HepG2 (cell line): ENCODE data around the gene PPP2R5B. TPM values are rescaled to one million over a fixed set of nuclear protein-coding genes. Genes with fewer than 3 reads are reported as not detected.

Experiments used
- GABPA ChIP-seq, 2 experiments: IDR thresholded peaks; 2 replicates each; pipeline ENCODE4 v1.6.1; 2011 to 2016; ENCODE audit warnings: low read depth in 2 of 2, low read length in 1 of 2, missing biosample characterization in 1 of 2, missing genetic modification characterization in 1 of 2
- HNF4A ChIP-seq: sonication (generic); formaldehyde crosslinking; IDR thresholded peaks from 2 replicates; pipeline ENCODE4 v1.4.0; 2020; ENCODE audit warnings: missing genetic modification reagents
- KMT2B ChIP-seq: IDR thresholded peaks from 2 replicates; pipeline ENCODE4 v1.6.1; 2016; ENCODE audit warnings: missing genetic modification reagents, missing compliant biosample characterization
- MLX ChIP-seq: IDR thresholded peaks from 2 replicates; pipeline ENCODE4 v1.6.1; 2016
- NFIC ChIP-seq: IDR thresholded peaks from 2 replicates; pipeline ENCODE4 v1.6.1; 2012; ENCODE audit warnings: mild to moderate bottlenecking, low read length, inconsistent platforms
- PAX8 ChIP-seq: sonication (generic); formaldehyde crosslinking; IDR thresholded peaks from 2 replicates; pipeline ENCODE4 v1.8.0; 2022; ENCODE audit warnings: mild to moderate bottlenecking, missing genetic modification reagents, borderline replicate concordance
- POGZ ChIP-seq: sonication (generic); formaldehyde crosslinking; IDR thresholded peaks from 2 replicates; pipeline ENCODE4 v1.4.0; 2020; ENCODE audit warnings: mild to moderate bottlenecking, missing genetic modification reagents
- TEAD2 ChIP-seq: sonication (generic); formaldehyde crosslinking; IDR thresholded peaks from 2 replicates; pipeline ENCODE4 v1.9.0; 2021; ENCODE audit warnings: missing genetic modification reagents
- ZBTB7B ChIP-seq: sonication (generic); formaldehyde crosslinking; IDR thresholded peaks from 2 replicates; pipeline ENCODE4 v1.4.0; 2020; ENCODE audit warnings: missing genetic modification reagents
- ZNF337 ChIP-seq: sonication (generic); formaldehyde crosslinking; IDR thresholded peaks from 2 replicates; pipeline ENCODE4 v1.5.1; 2020; ENCODE audit warnings: missing genetic modification reagents, low read depth, mild to moderate bottlenecking, borderline replicate concordance
- ZNF644 ChIP-seq: IDR thresholded peaks from 2 replicates; pipeline ENCODE4 v1.6.1; 2016; ENCODE audit warnings: low read depth
- ZNF737 ChIP-seq: sonication (generic); formaldehyde crosslinking; IDR thresholded peaks from 2 replicates; pipeline ENCODE4 v1.5.0; 2020; ENCODE audit warnings: missing genetic modification reagents, mild to moderate bottlenecking, borderline replicate concordance
- polyA plus RNA-seq, 8 experiments: library from polyadenylated mRNA; depleted of rRNA in 3 of 8; stranded (reverse) in 7 of 8; unstranded in 1 of 8; fragments of >200 nt; fragmentation: Illumina TruSeq in 4 of 8; extraction: Trizol in 4 of 8; gene quantifications; 2 replicates each; pipeline versions ENCODE4 v1.2.1 to v1.2.3, GENCODE V29; 2011 to 2016; ENCODE audit warnings: low read depth in 4 of 8, missing spikeins in 1 of 8, mixed read lengths in 1 of 8; ENCODE audit not compliant: insufficient read depth in 1 of 8
- total RNA-seq, 5 experiments: library from RNA; depleted of rRNA; stranded (reverse); fragments of >200 nt; fragmentation: Illumina TruSeq; extraction: Trizol; gene quantifications; 2 replicates each; pipeline ENCODE4 v1.2.3, GENCODE V29; 2016; ENCODE audit warnings: low read depth in 1 of 5
- TF ChIP-seq, protein P1 (sequence below), 2 experiments: sonication (generic) in 1 of 2; formaldehyde crosslinking in 1 of 2; IDR thresholded peaks; 2 replicates each; pipeline versions ENCODE4 v1.5.1 to v1.6.1; 2011 to 2020; ENCODE audit warnings: borderline replicate concordance in 1 of 2, low read depth in 1 of 2, low read length in 1 of 2, mild to moderate bottlenecking in 1 of 2, missing genetic modification reagents in 1 of 2, moderate library complexity in 1 of 2
- TF ChIP-seq, protein P2 (sequence below): sonication (generic); formaldehyde crosslinking; IDR thresholded peaks from 2 replicates; pipeline ENCODE4 v1.5.1; 2020; ENCODE audit warnings: mild to moderate bottlenecking, missing genetic modification reagents, moderate library complexity
- TF ChIP-seq, protein P3 (sequence below): sonication (generic); formaldehyde crosslinking; IDR thresholded peaks from 2 replicates; pipeline ENCODE4 v1.5.1; 2020; ENCODE audit warnings: missing genetic modification reagents, mild to moderate bottlenecking, borderline replicate concordance
- TF ChIP-seq, protein P4 (sequence below): sonication (generic); formaldehyde crosslinking; IDR thresholded peaks from 2 replicates; pipeline ENCODE4 v1.5.1; 2020; ENCODE audit warnings: missing genetic modification reagents, mild to moderate bottlenecking, borderline replicate concordance
- TF ChIP-seq, protein P5 (sequence below): sonication (generic); formaldehyde crosslinking; conservative IDR thresholded peaks from 2 replicates; pipeline ENCODE4 v1.8.1; 2023; ENCODE audit warnings: missing genetic modification reagents

PPP2R5B gene
- total and polyA plus RNA-seq, 2 of the 13 experiments (the other 11 are each of a cell fraction or from before 2014, with no cell fraction given): 2.3 to 8.3 TPM

GRCh38 chr11:64878494-64879243, 45.8 kb upstream of the PPP2R5B start, which contains the start of gene EHD1 (continued):
- TF ChIP-seq, protein P1, sequence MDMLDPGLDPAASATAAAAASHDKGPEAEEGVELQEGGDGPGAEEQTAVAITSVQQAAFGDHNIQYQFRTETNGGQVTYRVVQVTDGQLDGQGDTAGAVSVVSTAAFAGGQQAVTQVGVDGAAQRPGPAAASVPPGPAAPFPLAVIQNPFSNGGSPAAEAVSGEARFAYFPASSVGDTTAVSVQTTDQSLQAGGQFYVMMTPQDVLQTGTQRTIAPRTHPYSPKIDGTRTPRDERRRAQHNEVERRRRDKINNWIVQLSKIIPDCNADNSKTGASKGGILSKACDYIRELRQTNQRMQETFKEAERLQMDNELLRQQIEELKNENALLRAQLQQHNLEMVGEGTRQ (IDR thresholded peaks at IDR 0.05; ENCODE audit: low read depth, low read length): no peak
- TF ChIP-seq, protein P1 (CRISPR knock-in tag; IDR thresholded peaks at IDR 0.05; ENCODE audit: borderline replicate concordance): peak; percentile 58; the same call in 1 of the 2 replicates
- TF ChIP-seq TEAD2 (CRISPR knock-in tag) (no peak), ZNF337 (CRISPR knock-in tag) (no peak), GABPA (IDR thresholded peaks at IDR 0.05; ENCODE audit: low read depth, low read length) (no peak), GABPA (CRISPR knock-in tag; IDR thresholded peaks at IDR 0.05; ENCODE audit: low read depth) (0 out of 2 replicates have a peak, but pooled peaks have one; percentile 22), ZNF644 (CRISPR knock-in tag) (no peak), PAX8 (0 out of 2 replicates have a peak, but pooled peaks have one; percentile 41), ZNF737 (no peak), POGZ (CRISPR knock-in tag) (peak; percentile 79), NFIC (no peak), ZBTB7B (CRISPR knock-in tag) (peak; percentile 53; the same call in 1 of the 2 replicates), HNF4A (no peak), KMT2B (CRISPR knock-in tag) (0 out of 2 replicates have a peak, but pooled peaks have one; percentile 29), MLX (CRISPR knock-in tag) (no peak)
- TF ChIP-seq, protein P2, sequence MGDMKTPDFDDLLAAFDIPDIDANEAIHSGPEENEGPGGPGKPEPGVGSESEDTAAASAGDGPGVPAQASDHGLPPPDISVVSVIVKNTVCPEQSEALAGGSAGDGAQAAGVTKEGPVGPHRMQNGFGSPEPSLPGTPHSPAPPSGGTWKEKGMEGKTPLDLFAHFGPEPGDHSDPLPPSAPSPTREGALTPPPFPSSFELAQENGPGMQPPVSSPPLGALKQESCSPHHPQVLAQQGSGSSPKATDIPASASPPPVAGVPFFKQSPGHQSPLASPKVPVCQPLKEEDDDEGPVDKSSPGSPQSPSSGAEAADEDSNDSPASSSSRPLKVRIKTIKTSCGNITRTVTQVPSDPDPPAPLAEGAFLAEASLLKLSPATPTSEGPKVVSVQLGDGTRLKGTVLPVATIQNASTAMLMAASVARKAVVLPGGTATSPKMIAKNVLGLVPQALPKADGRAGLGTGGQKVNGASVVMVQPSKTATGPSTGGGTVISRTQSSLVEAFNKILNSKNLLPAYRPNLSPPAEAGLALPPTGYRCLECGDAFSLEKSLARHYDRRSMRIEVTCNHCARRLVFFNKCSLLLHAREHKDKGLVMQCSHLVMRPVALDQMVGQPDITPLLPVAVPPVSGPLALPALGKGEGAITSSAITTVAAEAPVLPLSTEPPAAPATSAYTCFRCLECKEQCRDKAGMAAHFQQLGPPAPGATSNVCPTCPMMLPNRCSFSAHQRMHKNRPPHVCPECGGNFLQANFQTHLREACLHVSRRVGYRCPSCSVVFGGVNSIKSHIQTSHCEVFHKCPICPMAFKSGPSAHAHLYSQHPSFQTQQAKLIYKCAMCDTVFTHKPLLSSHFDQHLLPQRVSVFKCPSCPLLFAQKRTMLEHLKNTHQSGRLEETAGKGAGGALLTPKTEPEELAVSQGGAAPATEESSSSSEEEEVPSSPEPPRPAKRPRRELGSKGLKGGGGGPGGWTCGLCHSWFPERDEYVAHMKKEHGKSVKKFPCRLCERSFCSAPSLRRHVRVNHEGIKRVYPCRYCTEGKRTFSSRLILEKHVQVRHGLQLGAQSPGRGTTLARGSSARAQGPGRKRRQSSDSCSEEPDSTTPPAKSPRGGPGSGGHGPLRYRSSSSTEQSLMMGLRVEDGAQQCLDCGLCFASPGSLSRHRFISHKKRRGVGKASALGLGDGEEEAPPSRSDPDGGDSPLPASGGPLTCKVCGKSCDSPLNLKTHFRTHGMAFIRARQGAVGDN (CRISPR knock-in tag): peak; percentile 79
- TF ChIP-seq, protein P3, sequence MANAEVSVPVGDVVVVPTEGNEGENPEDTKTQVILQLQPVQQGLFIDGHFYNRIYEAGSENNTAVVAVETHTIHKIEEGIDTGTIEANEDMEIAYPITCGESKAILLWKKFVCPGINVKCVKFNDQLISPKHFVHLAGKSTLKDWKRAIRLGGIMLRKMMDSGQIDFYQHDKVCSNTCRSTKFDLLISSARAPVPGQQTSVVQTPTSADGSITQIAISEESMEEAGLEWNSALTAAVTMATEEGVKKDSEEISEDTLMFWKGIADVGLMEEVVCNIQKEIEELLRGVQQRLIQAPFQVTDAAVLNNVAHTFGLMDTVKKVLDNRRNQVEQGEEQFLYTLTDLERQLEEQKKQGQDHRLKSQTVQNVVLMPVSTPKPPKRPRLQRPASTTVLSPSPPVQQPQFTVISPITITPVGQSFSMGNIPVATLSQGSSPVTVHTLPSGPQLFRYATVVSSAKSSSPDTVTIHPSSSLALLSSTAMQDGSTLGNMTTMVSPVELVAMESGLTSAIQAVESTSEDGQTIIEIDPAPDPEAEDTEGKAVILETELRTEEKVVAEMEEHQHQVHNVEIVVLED: peak; percentile 71
- TF ChIP-seq, protein P4, sequence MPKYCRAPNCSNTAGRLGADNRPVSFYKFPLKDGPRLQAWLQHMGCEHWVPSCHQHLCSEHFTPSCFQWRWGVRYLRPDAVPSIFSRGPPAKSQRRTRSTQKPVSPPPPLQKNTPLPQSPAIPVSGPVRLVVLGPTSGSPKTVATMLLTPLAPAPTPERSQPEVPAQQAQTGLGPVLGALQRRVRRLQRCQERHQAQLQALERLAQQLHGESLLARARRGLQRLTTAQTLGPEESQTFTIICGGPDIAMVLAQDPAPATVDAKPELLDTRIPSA (CRISPR knock-in tag): no peak
- TF ChIP-seq, protein P5, sequence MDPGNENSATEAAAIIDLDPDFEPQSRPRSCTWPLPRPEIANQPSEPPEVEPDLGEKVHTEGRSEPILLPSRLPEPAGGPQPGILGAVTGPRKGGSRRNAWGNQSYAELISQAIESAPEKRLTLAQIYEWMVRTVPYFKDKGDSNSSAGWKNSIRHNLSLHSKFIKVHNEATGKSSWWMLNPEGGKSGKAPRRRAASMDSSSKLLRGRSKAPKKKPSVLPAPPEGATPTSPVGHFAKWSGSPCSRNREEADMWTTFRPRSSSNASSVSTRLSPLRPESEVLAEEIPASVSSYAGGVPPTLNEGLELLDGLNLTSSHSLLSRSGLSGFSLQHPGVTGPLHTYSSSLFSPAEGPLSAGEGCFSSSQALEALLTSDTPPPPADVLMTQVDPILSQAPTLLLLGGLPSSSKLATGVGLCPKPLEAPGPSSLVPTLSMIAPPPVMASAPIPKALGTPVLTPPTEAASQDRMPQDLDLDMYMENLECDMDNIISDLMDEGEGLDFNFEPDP (CRISPR knock-in tag): no peak
